IMR-90 (cell line): Measurements from ENCODE around the gene AJAP1. TPM values are rescaled to one million over a fixed set of nuclear protein-coding genes. Genes with fewer than 3 reads are reported as not detected.

Experiments
- ATAC-seq: fragments of 200-7000 bp; cut with Tn5 transposase; 2 replicates; pipeline ENCODE4 v1.9.1; 2020; ENCODE audit warnings: low read depth, mild to moderate bottlenecking, moderate library complexity
- BruUV-seq: library from RNA; stranded (reverse); fragments of 400-500 nt; replicated peaks from 2 replicates; lab custom pipeline; 2021; lab: Mats Ljungman, UMichigan
- CTCF ChIA-PET: fragments of 300-600 bp; formaldehyde crosslinking; extraction: SDS; loops from one replicate; lab custom pipeline; 2021; ENCODE audit warnings: antibody characterized with exemption; lab: Yijun Ruan, JAX
- POLR2A ChIA-PET: fragments of 300-600 bp; sonication (Branson Sonifier 250); formaldehyde crosslinking; loops from one replicate; lab custom pipeline; 2022; ENCODE audit warnings: antibody characterized with exemption; ENCODE audit not compliant: unreplicated experiment; lab: Charles Lee
- DNase-seq: peaks from one replicate; pipeline ENCODE4 v3.0.0; 2013
- H2AFZ ChIP-seq: replicated peaks from 2 replicates; pipeline ENCODE3; 2013; ENCODE audit warnings: low read length, mild to moderate bottlenecking; ENCODE audit not compliant: poor library complexity
- H2AK5ac ChIP-seq: 2 replicates; pipeline ENCODE4 v1.6.1; 2013; ENCODE audit warnings: low read depth, low read length, inconsistent platforms
- H2AK9ac ChIP-seq: replicated peaks from 2 replicates; pipeline ENCODE3; 2013; ENCODE audit warnings: mild to moderate bottlenecking, low read depth, low read length, moderate library complexity; ENCODE audit not compliant: poor library complexity
- H2BK120ac ChIP-seq: 2 replicates; pipeline ENCODE4 v1.6.1; 2013; ENCODE audit warnings: low read depth, low read length, inconsistent platforms
- H2BK15ac ChIP-seq: 3 replicates; pipeline ENCODE4 v1.6.1; 2013; ENCODE audit warnings: low read depth, low read length, inconsistent platforms
- H2BK20ac ChIP-seq: 2 replicates; pipeline ENCODE4 v1.6.1; 2013; ENCODE audit warnings: low read depth, mild to moderate bottlenecking, inconsistent platforms, low read length, moderate library complexity
- H2BK5ac ChIP-seq: 2 replicates; pipeline ENCODE4 v1.6.1; 2013; ENCODE audit warnings: mild to moderate bottlenecking, low read depth, low read length, inconsistent platforms; ENCODE audit not compliant: poor library complexity, severe bottlenecking
- H3K14ac ChIP-seq: replicated peaks from 2 replicates; pipeline ENCODE4 v1.6.1; 2013; ENCODE audit warnings: low read depth, low read length, inconsistent platforms
- H3K18ac ChIP-seq: 2 replicates; pipeline ENCODE4 v1.6.1; 2013; ENCODE audit warnings: low read depth, low read length, control low read depth
- H3K23ac ChIP-seq: 2 replicates; pipeline ENCODE4 v1.6.1; 2013; ENCODE audit warnings: low read depth, low read length, inconsistent platforms
- H3K27ac ChIP-seq: 2 replicates; pipeline ENCODE4 v1.5.1; 2013; ENCODE audit warnings: mild to moderate bottlenecking, control low read depth, low read length; ENCODE audit not compliant: insufficient read depth
- H3K27me3 ChIP-seq: 2 replicates; pipeline ENCODE4 v1.6.1; 2013; ENCODE audit warnings: low read length; ENCODE audit not compliant: control insufficient read depth, insufficient read depth
- H3K36me3 ChIP-seq: 2 replicates; pipeline ENCODE4 v1.6.1; 2013; ENCODE audit warnings: low read length, mixed read lengths; ENCODE audit not compliant: control insufficient read depth, insufficient read depth
- H3K4ac ChIP-seq: 2 replicates; pipeline ENCODE4 v1.6.1; 2013; ENCODE audit warnings: low read depth, low read length, inconsistent platforms
- H3K4me1 ChIP-seq: 2 replicates; pipeline ENCODE4 v1.6.1; 2013; ENCODE audit warnings: low read length, mixed read lengths; ENCODE audit not compliant: control insufficient read depth, insufficient read depth
- H3K4me2 ChIP-seq: 2 replicates; pipeline ENCODE4 v1.6.1; 2013; ENCODE audit warnings: low read depth, mild to moderate bottlenecking, control low read depth, low read length, moderate library complexity
- H3K4me3 ChIP-seq: 2 replicates; pipeline ENCODE4 v1.5.1; 2013; ENCODE audit warnings: low read depth, mild to moderate bottlenecking, control low read depth, low read length, moderate library complexity; ENCODE audit not compliant: insufficient read depth
- H3K56ac ChIP-seq: 2 replicates; pipeline ENCODE4 v1.6.1; 2013; ENCODE audit warnings: low read length, inconsistent platforms; ENCODE audit not compliant: insufficient read depth; ENCODE audit errors: extremely low read depth
- H3K79me1 ChIP-seq, 2 experiments: 2 replicates each; pipeline ENCODE4 v1.6.1; 2013; ENCODE audit warnings: low read length in 2 of 2, inconsistent platforms in 1 of 2, low read depth in 1 of 2
- H3K9ac ChIP-seq: 2 replicates; pipeline ENCODE4 v1.6.1; 2013; ENCODE audit warnings: low read depth, low read length, control low read depth
- H3K9me1 ChIP-seq: 2 replicates; pipeline ENCODE4 v1.6.1; 2013; ENCODE audit warnings: low read length, inconsistent platforms; ENCODE audit not compliant: insufficient read depth
- H3K9me3 ChIP-seq: 2 replicates; pipeline ENCODE4 v1.6.1; 2013; ENCODE audit warnings: low read length; ENCODE audit not compliant: control insufficient read depth, insufficient read depth
- H4K20me1 ChIP-seq: 2 replicates; pipeline ENCODE4 v1.6.1; 2013; ENCODE audit warnings: low read length, inconsistent platforms; ENCODE audit not compliant: insufficient read depth
- H4K5ac ChIP-seq: 2 replicates; pipeline ENCODE4 v1.6.1; 2013; ENCODE audit warnings: mild to moderate bottlenecking, low read depth, low read length, control low read depth
- H4K8ac ChIP-seq, 2 experiments: 2 replicates each; pipeline ENCODE4 v1.6.1; 2013; ENCODE audit warnings: low read depth in 2 of 2, low read length in 2 of 2, control low read depth in 1 of 2, inconsistent platforms in 1 of 2
- H4K91ac ChIP-seq: 2 replicates; pipeline ENCODE4 v1.6.1; 2013; ENCODE audit warnings: low read depth, low read length, inconsistent platforms; ENCODE audit not compliant: insufficient read depth
- CHD1 ChIP-seq: IDR thresholded peaks from 2 replicates; pipeline ENCODE4 v1.6.1; 2012; ENCODE audit warnings: low read depth, low read length, improper control_type of control experiment
- ELK1 ChIP-seq: fragments of 150-350 bp; IDR thresholded peaks from 2 replicates; pipeline ENCODE4 v1.6.1; 2016; ENCODE audit warnings: low read depth, mild to moderate bottlenecking, low read length, moderate library complexity, borderline replicate concordance
- SMC3 ChIP-seq: fragments of 150-350 bp; IDR thresholded peaks from 2 replicates; pipeline ENCODE4 v1.6.1; 2016; ENCODE audit warnings: low read depth, mild to moderate bottlenecking, antibody characterized with exemption, low read length, moderate library complexity
- WGBS, 2 experiments: methylation state at CpG; one replicate each; pipeline versions ENCODE4 v1.1.5 to v1.1.7; 2013; ENCODE audit warnings: missing lambda C conversion rate in 2 of 2; ENCODE audit not compliant: insufficient read length in 1 of 2; ENCODE audit errors: extremely low coverage in 2 of 2; 5-methylcytosine and 5-hydroxymethylcytosine counted together
- dilution Hi-C: fragments of 300-500 bp; cut with HindIII; formaldehyde crosslinking; loops from one replicate; pipeline ENCODE4 v1.14.3; 2018; ENCODE audit warnings: low sequenced_read_pairs; ENCODE audit not compliant: unreplicated experiment
- in situ Hi-C: fragments of 300-500 bp; cut with MboI; formaldehyde crosslinking; loops from 3 replicates; pipeline ENCODE4 v1.14.3; 2019; ENCODE audit warnings: low sequenced_read_pairs, inconsistent platforms, mixed read lengths
- intact Hi-C: fragments of 100-400 bp; cut with micrococcal nuclease; formaldehyde crosslinking; loops from 2 replicates; pipeline ENCODE4 v1.10.0; 2022
- polyA plus RNA-seq, 3 experiments: library from polyadenylated mRNA; depleted of rRNA; stranded (reverse); fragments of >200 nt; gene quantifications; 2 replicates each; pipeline ENCODE4 v1.2.3, GENCODE V29; 2012; ENCODE audit warnings: low replicate concordance in 1 of 3
- total RNA-seq: library from RNA; depleted of rRNA; stranded (reverse); fragments of >200 nt; gene quantifications from 2 replicates; pipeline ENCODE4 v1.2.3, GENCODE V29; 2012

AJAP1 gene
- total and polyA plus RNA-seq, 2 of the 4 experiments (the other 2 are of a cell fraction): under 0.01 to 0.02 TPM

GRCh38 chr1:4830707-4831106 is 176.3 kb downstream of the AJAP1 start:
- no peak overlapping the region for H2AK9ac ChIP-seq
- intact Hi-C loops: no loop called here
- H4K20me1 ChIP-seq: no peaks in the 10 kb centered on the region
- no peak overlapping the region for H3K56ac ChIP-seq
- no peak overlapping the region for H3K23ac ChIP-seq
- no peak overlapping the region for H3K18ac ChIP-seq
- no peaks in the 10 kb centered on the region for H3K4me1 ChIP-seq
- dilution Hi-C loops: no loop called here
- no peak overlapping the region for H2AK5ac ChIP-seq
- no peak overlapping the region for H4K5ac ChIP-seq
- H4K91ac ChIP-seq: no peak overlapping the region
- no peaks in the 10 kb centered on the region for H3K9me1 ChIP-seq
- H3K14ac ChIP-seq: no peak overlapping the region
- H4K8ac ChIP-seq: no peak overlapping the region
- H3K9me3 ChIP-seq: peaks cover 43% of the 10 kb centered on the region
- H2BK15ac ChIP-seq: no peak overlapping the region
- no peak overlapping the region for H2BK20ac ChIP-seq
- no peak overlapping the region for H2AFZ ChIP-seq
- H3K27ac ChIP-seq: no peak overlapping the region
- ChIA-PET CTCF (no interaction called here), POLR2A (no interaction called here)
- no CpG with 5 or more reads among the region's 6 CpGs for WGBS, 2 experiments
- no peak overlapping the region for H2BK5ac ChIP-seq
- no peak overlapping the region for H3K4me2 ChIP-seq
- no peaks in the 10 kb centered on the region for H3K36me3 ChIP-seq
- TF ChIP-seq CHD1 (no peak), SMC3 (no peak), ELK1 (no peak)
- no peak overlapping the region for H3K9ac ChIP-seq
- no peaks in the 10 kb centered on the region for H3K27me3 ChIP-seq
- DNase-seq (no peak), ATAC-seq (no peak)
- in situ Hi-C loops: no loop called here
- no peak overlapping the region for H3K4me3 ChIP-seq
- H3K79me1 ChIP-seq: no peaks in the 10 kb centered on the region
- no peak overlapping the region for H3K4ac ChIP-seq
- no peak overlapping the region for H2BK120ac ChIP-seq
- no TSS peak for BruUV-seq
